IMR-90 (cell line): ENCODE measurements around the gene RASGRF2.

Experiments used
- BHLHE40 ChIP-seq: fragments of 150-350 bp; IDR thresholded peaks from 2 replicates; pipeline ENCODE4 v1.6.1; 2016; ENCODE audit warnings: mild to moderate bottlenecking, low read depth, low read length
- MAFK ChIP-seq: IDR thresholded peaks from 2 replicates; pipeline ENCODE4 v1.6.1; 2012; ENCODE audit warnings: low read depth, low read length, improper control_type of control experiment
- MXI1 ChIP-seq: IDR thresholded peaks from 2 replicates; pipeline ENCODE4 v1.6.1; 2012; ENCODE audit warnings: low read depth, mild to moderate bottlenecking, low read length, moderate library complexity, borderline replicate concordance
- POLR2A ChIP-seq: IDR thresholded peaks from 2 replicates; pipeline ENCODE4 v1.6.1; 2012; ENCODE audit warnings: mild to moderate bottlenecking, low read depth, low read length
- TF ChIP-seq, protein P1 (sequence below): conservative IDR thresholded peaks from 2 replicates; pipeline ENCODE4 v1.5.1; 2012; ENCODE audit warnings: mild to moderate bottlenecking, low read depth, low read length, improper control_type of control experiment

DNA sequence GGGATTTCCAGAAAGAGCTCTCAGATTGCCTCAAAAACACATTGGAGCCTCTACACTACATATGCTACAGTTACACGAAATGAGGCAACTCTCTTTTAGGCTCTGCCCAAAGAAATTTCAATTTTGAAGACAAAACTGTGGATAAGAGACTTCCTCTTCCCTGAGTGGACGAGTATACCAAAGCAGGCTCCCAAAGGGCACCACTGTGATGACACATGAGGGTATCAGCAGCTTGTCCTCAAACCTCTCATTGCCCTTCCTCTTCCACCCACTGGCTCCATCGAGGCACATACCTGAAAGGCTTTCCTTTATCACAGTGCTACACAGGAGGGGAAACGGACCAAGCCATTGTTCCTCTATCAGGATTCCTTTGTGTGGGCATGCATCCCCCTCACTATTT lies 284.3 kb downstream of the RASGRF2 start:
- TF ChIP-seq, protein P1, sequence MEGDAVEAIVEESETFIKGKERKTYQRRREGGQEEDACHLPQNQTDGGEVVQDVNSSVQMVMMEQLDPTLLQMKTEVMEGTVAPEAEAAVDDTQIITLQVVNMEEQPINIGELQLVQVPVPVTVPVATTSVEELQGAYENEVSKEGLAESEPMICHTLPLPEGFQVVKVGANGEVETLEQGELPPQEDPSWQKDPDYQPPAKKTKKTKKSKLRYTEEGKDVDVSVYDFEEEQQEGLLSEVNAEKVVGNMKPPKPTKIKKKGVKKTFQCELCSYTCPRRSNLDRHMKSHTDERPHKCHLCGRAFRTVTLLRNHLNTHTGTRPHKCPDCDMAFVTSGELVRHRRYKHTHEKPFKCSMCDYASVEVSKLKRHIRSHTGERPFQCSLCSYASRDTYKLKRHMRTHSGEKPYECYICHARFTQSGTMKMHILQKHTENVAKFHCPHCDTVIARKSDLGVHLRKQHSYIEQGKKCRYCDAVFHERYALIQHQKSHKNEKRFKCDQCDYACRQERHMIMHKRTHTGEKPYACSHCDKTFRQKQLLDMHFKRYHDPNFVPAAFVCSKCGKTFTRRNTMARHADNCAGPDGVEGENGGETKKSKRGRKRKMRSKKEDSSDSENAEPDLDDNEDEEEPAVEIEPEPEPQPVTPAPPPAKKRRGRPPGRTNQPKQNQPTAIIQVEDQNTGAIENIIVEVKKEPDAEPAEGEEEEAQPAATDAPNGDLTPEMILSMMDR = no peak
- TF ChIP-seq POLR2A (no peak), BHLHE40 (no peak), MAFK (no peak), MXI1 (no peak)
